IMR-90 (cell line): ENCODE data around the gene ELMOD3. TPM values are rescaled to one million over a fixed set of nuclear protein-coding genes. Genes with fewer than 3 reads are reported as not detected.

Experiments
- ATAC-seq: fragments of 200-7000 bp; cut with Tn5 transposase; 2 replicates; pipeline ENCODE4 v1.9.1; 2020; ENCODE audit warnings: low read depth, mild to moderate bottlenecking, moderate library complexity
- BruUV-seq: library from RNA; stranded (reverse); fragments of 400-500 nt; replicated peaks from 2 replicates; lab custom pipeline; 2021; lab: Mats Ljungman, UMichigan
- CTCF ChIA-PET: fragments of 300-600 bp; formaldehyde crosslinking; extraction: SDS; loops from one replicate; lab custom pipeline; 2021; ENCODE audit warnings: antibody characterized with exemption; lab: Yijun Ruan, JAX
- POLR2A ChIA-PET: fragments of 300-600 bp; sonication (Branson Sonifier 250); formaldehyde crosslinking; loops from one replicate; lab custom pipeline; 2022; ENCODE audit warnings: antibody characterized with exemption; ENCODE audit not compliant: unreplicated experiment; lab: Charles Lee
- DNase-seq: peaks from one replicate; pipeline ENCODE4 v3.0.0; 2013
- H2AFZ ChIP-seq: replicated peaks from 2 replicates; pipeline ENCODE3; 2013; ENCODE audit warnings: low read length, mild to moderate bottlenecking; ENCODE audit not compliant: poor library complexity
- H2AK5ac ChIP-seq: 2 replicates; pipeline ENCODE4 v1.6.1; 2013; ENCODE audit warnings: low read depth, low read length, inconsistent platforms
- H2AK9ac ChIP-seq: replicated peaks from 2 replicates; pipeline ENCODE3; 2013; ENCODE audit warnings: mild to moderate bottlenecking, low read depth, low read length, moderate library complexity; ENCODE audit not compliant: poor library complexity
- H2BK120ac ChIP-seq: 2 replicates; pipeline ENCODE4 v1.6.1; 2013; ENCODE audit warnings: low read depth, low read length, inconsistent platforms
- H2BK15ac ChIP-seq: 3 replicates; pipeline ENCODE4 v1.6.1; 2013; ENCODE audit warnings: low read depth, low read length, inconsistent platforms
- H2BK20ac ChIP-seq: 2 replicates; pipeline ENCODE4 v1.6.1; 2013; ENCODE audit warnings: low read depth, mild to moderate bottlenecking, inconsistent platforms, low read length, moderate library complexity
- H2BK5ac ChIP-seq: 2 replicates; pipeline ENCODE4 v1.6.1; 2013; ENCODE audit warnings: mild to moderate bottlenecking, low read depth, low read length, inconsistent platforms; ENCODE audit not compliant: poor library complexity, severe bottlenecking
- H3K14ac ChIP-seq: replicated peaks from 2 replicates; pipeline ENCODE4 v1.6.1; 2013; ENCODE audit warnings: low read depth, low read length, inconsistent platforms
- H3K18ac ChIP-seq: 2 replicates; pipeline ENCODE4 v1.6.1; 2013; ENCODE audit warnings: low read depth, low read length, control low read depth
- H3K23ac ChIP-seq: 2 replicates; pipeline ENCODE4 v1.6.1; 2013; ENCODE audit warnings: low read depth, low read length, inconsistent platforms
- H3K27ac ChIP-seq: 2 replicates; pipeline ENCODE4 v1.5.1; 2013; ENCODE audit warnings: mild to moderate bottlenecking, control low read depth, low read length; ENCODE audit not compliant: insufficient read depth
- H3K27me3 ChIP-seq: 2 replicates; pipeline ENCODE4 v1.6.1; 2013; ENCODE audit warnings: low read length; ENCODE audit not compliant: control insufficient read depth, insufficient read depth
- H3K36me3 ChIP-seq: 2 replicates; pipeline ENCODE4 v1.6.1; 2013; ENCODE audit warnings: low read length, mixed read lengths; ENCODE audit not compliant: control insufficient read depth, insufficient read depth
- H3K4ac ChIP-seq: 2 replicates; pipeline ENCODE4 v1.6.1; 2013; ENCODE audit warnings: low read depth, low read length, inconsistent platforms
- H3K4me1 ChIP-seq: 2 replicates; pipeline ENCODE4 v1.6.1; 2013; ENCODE audit warnings: low read length, mixed read lengths; ENCODE audit not compliant: control insufficient read depth, insufficient read depth
- H3K4me2 ChIP-seq: 2 replicates; pipeline ENCODE4 v1.6.1; 2013; ENCODE audit warnings: low read depth, mild to moderate bottlenecking, control low read depth, low read length, moderate library complexity
- H3K4me3 ChIP-seq: 2 replicates; pipeline ENCODE4 v1.5.1; 2013; ENCODE audit warnings: low read depth, mild to moderate bottlenecking, control low read depth, low read length, moderate library complexity; ENCODE audit not compliant: insufficient read depth
- H3K56ac ChIP-seq: 2 replicates; pipeline ENCODE4 v1.6.1; 2013; ENCODE audit warnings: low read length, inconsistent platforms; ENCODE audit not compliant: insufficient read depth; ENCODE audit errors: extremely low read depth
- H3K79me1 ChIP-seq, 2 experiments: 2 replicates each; pipeline ENCODE4 v1.6.1; 2013; ENCODE audit warnings: low read length in 2 of 2, inconsistent platforms in 1 of 2, low read depth in 1 of 2
- H3K9ac ChIP-seq: 2 replicates; pipeline ENCODE4 v1.6.1; 2013; ENCODE audit warnings: low read depth, low read length, control low read depth
- H3K9me1 ChIP-seq: 2 replicates; pipeline ENCODE4 v1.6.1; 2013; ENCODE audit warnings: low read length, inconsistent platforms; ENCODE audit not compliant: insufficient read depth
- H3K9me3 ChIP-seq: 2 replicates; pipeline ENCODE4 v1.6.1; 2013; ENCODE audit warnings: low read length; ENCODE audit not compliant: control insufficient read depth, insufficient read depth
- H4K20me1 ChIP-seq: 2 replicates; pipeline ENCODE4 v1.6.1; 2013; ENCODE audit warnings: low read length, inconsistent platforms; ENCODE audit not compliant: insufficient read depth
- H4K5ac ChIP-seq: 2 replicates; pipeline ENCODE4 v1.6.1; 2013; ENCODE audit warnings: mild to moderate bottlenecking, low read depth, low read length, control low read depth
- H4K8ac ChIP-seq, 2 experiments: 2 replicates each; pipeline ENCODE4 v1.6.1; 2013; ENCODE audit warnings: low read depth in 2 of 2, low read length in 2 of 2, control low read depth in 1 of 2, inconsistent platforms in 1 of 2
- H4K91ac ChIP-seq: 2 replicates; pipeline ENCODE4 v1.6.1; 2013; ENCODE audit warnings: low read depth, low read length, inconsistent platforms; ENCODE audit not compliant: insufficient read depth
- BHLHE40 ChIP-seq: fragments of 150-350 bp; IDR thresholded peaks from 2 replicates; pipeline ENCODE4 v1.6.1; 2016; ENCODE audit warnings: mild to moderate bottlenecking, low read depth, low read length
- CEBPB ChIP-seq: IDR thresholded peaks from 2 replicates; pipeline ENCODE4 v1.6.1; 2012; ENCODE audit warnings: low read depth, low read length, improper control_type of control experiment
- CHD1 ChIP-seq: IDR thresholded peaks from 2 replicates; pipeline ENCODE4 v1.6.1; 2012; ENCODE audit warnings: low read depth, low read length, improper control_type of control experiment
- CTCF ChIP-seq: conservative IDR thresholded peaks from 2 replicates; pipeline ENCODE4 v1.5.1; 2012; ENCODE audit warnings: mild to moderate bottlenecking, low read depth, low read length, improper control_type of control experiment
- ELK1 ChIP-seq: fragments of 150-350 bp; IDR thresholded peaks from 2 replicates; pipeline ENCODE4 v1.6.1; 2016; ENCODE audit warnings: low read depth, mild to moderate bottlenecking, low read length, moderate library complexity, borderline replicate concordance
- FOS ChIP-seq: fragments of 150-350 bp; IDR thresholded peaks from 2 replicates; pipeline ENCODE4 v1.6.1; 2016; ENCODE audit warnings: low read depth, low read length
- MAFK ChIP-seq: IDR thresholded peaks from 2 replicates; pipeline ENCODE4 v1.6.1; 2012; ENCODE audit warnings: low read depth, low read length, improper control_type of control experiment
- MAZ ChIP-seq: IDR thresholded peaks from 2 replicates; pipeline ENCODE4 v1.6.1; 2012; ENCODE audit warnings: low read depth, mild to moderate bottlenecking, low read length, improper control_type of control experiment, moderate library complexity, borderline replicate concordance
- MXI1 ChIP-seq: IDR thresholded peaks from 2 replicates; pipeline ENCODE4 v1.6.1; 2012; ENCODE audit warnings: low read depth, mild to moderate bottlenecking, low read length, moderate library complexity, borderline replicate concordance
- POLR2A ChIP-seq: IDR thresholded peaks from 2 replicates; pipeline ENCODE4 v1.6.1; 2012; ENCODE audit warnings: mild to moderate bottlenecking, low read depth, low read length
- RAD21 ChIP-seq: IDR thresholded peaks from 2 replicates; pipeline ENCODE4 v1.6.1; 2012; ENCODE audit warnings: low read length, improper control_type of control experiment
- RCOR1 ChIP-seq: IDR thresholded peaks from 2 replicates; pipeline ENCODE4 v1.6.1; 2012; ENCODE audit warnings: mild to moderate bottlenecking, low read length, improper control_type of control experiment; ENCODE audit not compliant: insufficient replicate concordance
- RFX5 ChIP-seq: IDR thresholded peaks from 2 replicates; pipeline ENCODE4 v1.8.0; 2012; ENCODE audit warnings: low read depth, mild to moderate bottlenecking, low read length, moderate library complexity
- SMC3 ChIP-seq: fragments of 150-350 bp; IDR thresholded peaks from 2 replicates; pipeline ENCODE4 v1.6.1; 2016; ENCODE audit warnings: low read depth, mild to moderate bottlenecking, antibody characterized with exemption, low read length, moderate library complexity
- USF2 ChIP-seq: fragments of 150-350 bp; IDR thresholded peaks from 2 replicates; pipeline ENCODE4 v1.6.1; 2017; ENCODE audit warnings: mild to moderate bottlenecking, antibody characterized with exemption, low read length, low read depth
- WGBS, 2 experiments: methylation state at CpG; one replicate each; pipeline versions ENCODE4 v1.1.5 to v1.1.7; 2013; ENCODE audit warnings: missing lambda C conversion rate in 2 of 2; ENCODE audit not compliant: insufficient read length in 1 of 2; ENCODE audit errors: extremely low coverage in 2 of 2; 5-methylcytosine and 5-hydroxymethylcytosine counted together
- dilution Hi-C: fragments of 300-500 bp; cut with HindIII; formaldehyde crosslinking; loops from one replicate; pipeline ENCODE4 v1.14.3; 2018; ENCODE audit warnings: low sequenced_read_pairs; ENCODE audit not compliant: unreplicated experiment
- in situ Hi-C: fragments of 300-500 bp; cut with MboI; formaldehyde crosslinking; loops from 3 replicates; pipeline ENCODE4 v1.14.3; 2019; ENCODE audit warnings: low sequenced_read_pairs, inconsistent platforms, mixed read lengths
- intact Hi-C: fragments of 100-400 bp; cut with micrococcal nuclease; formaldehyde crosslinking; loops from 2 replicates; pipeline ENCODE4 v1.10.0; 2022
- polyA plus RNA-seq, 3 experiments: library from polyadenylated mRNA; depleted of rRNA; stranded (reverse); fragments of >200 nt; gene quantifications; 2 replicates each; pipeline ENCODE4 v1.2.3, GENCODE V29; 2012; ENCODE audit warnings: low replicate concordance in 1 of 3
- total RNA-seq: library from RNA; depleted of rRNA; stranded (reverse); fragments of >200 nt; gene quantifications from 2 replicates; pipeline ENCODE4 v1.2.3, GENCODE V29; 2012

Gene ELMOD3
- total and polyA plus RNA-seq, 2 of the 4 experiments (the other 2 are of a cell fraction) = 13.1 to 20.7 TPM

- H2AK9ac ChIP-seq = no peak overlapping the region
- POLR2A ChIA-PET = no interaction called here
- no peak overlapping the region for H2BK120ac ChIP-seq
- no peak overlapping the region for H3K18ac ChIP-seq
- no peak overlapping the region for H2BK5ac ChIP-seq
- H2AFZ ChIP-seq = no peak overlapping the region
- no peak overlapping the region for H3K4me2 ChIP-seq
- H3K27ac ChIP-seq = no peak overlapping the region
- no CpG with 5 or more reads among the region's 14 CpGs for WGBS, 2 experiments
- H2BK20ac ChIP-seq = no peak overlapping the region
- H4K8ac ChIP-seq = no peak overlapping the region
- H3K4ac ChIP-seq = no peak overlapping the region
- H3K23ac ChIP-seq = no peak overlapping the region
- no peak overlapping the region for H3K14ac ChIP-seq
- DNase-seq = no peak
- CTCF ChIA-PET = no interaction called here
- no peak overlapping the region for H2AK5ac ChIP-seq
- no peak for ATAC-seq
- H2BK15ac ChIP-seq = no peak overlapping the region
- peaks cover 14% of the 10 kb centered on the region for H3K36me3 ChIP-seq
- TF ChIP-seq RFX5 (no peak), CHD1 (no peak), MAFK (no peak), POLR2A (no peak), RCOR1 (no peak), CEBPB (no peak), FOS (no peak), ELK1 (no peak), RAD21 (no peak), BHLHE40 (no peak), USF2 (no peak), SMC3 (no peak), MAZ (no peak), CTCF (no peak), MXI1 (no peak)
- H3K56ac ChIP-seq = no peak overlapping the region
- dilution Hi-C loops (no loop called here), intact Hi-C loops (no loop called here), in situ Hi-C loops (no loop called here)
- H3K4me3 ChIP-seq = no peak overlapping the region
- BruUV-seq = no TSS peak
- no peak overlapping the region for H4K5ac ChIP-seq
- peaks cover 5 to 7% of the 10 kb centered on the region in 2 experiments; a peak in 3 of 4 replicates for H3K79me1 ChIP-seq
- no peaks in the 10 kb centered on the region for H3K9me1 ChIP-seq
- peaks cover 5% of the 10 kb centered on the region; the same call in 1 of the 2 replicates for H3K4me1 ChIP-seq
- no peak overlapping the region for H3K9ac ChIP-seq
- H4K20me1 ChIP-seq = no peaks in the 10 kb centered on the region; the same call in 1 of the 2 replicates
- H3K27me3 ChIP-seq = no peaks in the 10 kb centered on the region
- H4K91ac ChIP-seq = no peak overlapping the region
- H3K9me3 ChIP-seq = no peaks in the 10 kb centered on the region
Observed at GRCh38 chr2:85400541-85401463, 46.2 kb downstream of the ELMOD3 start.
